Kidney (tissue), 14 donors: ENCODE results near the gene ACBD6. TPM values are rescaled to one million over a fixed set of nuclear protein-coding genes. Genes with fewer than 3 reads are reported as not detected.

Experiments
- DNase-seq, 5 donors: peaks; one replicate each; pipeline ENCODE4 v3.0.0-alpha.2; 2013 to 2020
- FAIRE-seq: peaks from 2 replicates; lab custom pipeline; 2012; peaks lifted over from hg19 to GRCh38; lab: Jason Lieb, UNC
- H3K27ac ChIP-seq, 2 donors: one replicate each; pipeline ENCODE4 v1.7.0; 2013; ENCODE audit warnings: low read depth in 2 of 2, low read length in 2 of 2, inconsistent platforms in 1 of 2
- H3K27me3 ChIP-seq: one replicate; pipeline ENCODE4 v1.7.1; 2013; ENCODE audit warnings: low read length, inconsistent platforms; ENCODE audit not compliant: control insufficient read depth, insufficient read depth
- H3K36me3 ChIP-seq, 3 donors: one replicate each; pipeline versions ENCODE4 v1.7.0 to v1.7.1; 2013; ENCODE audit warnings: low read length in 3 of 3, control low read depth in 1 of 3, inconsistent platforms in 1 of 3; ENCODE audit not compliant: insufficient read depth in 3 of 3, control insufficient read depth in 2 of 3
- H3K4me1 ChIP-seq, 3 donors: one replicate each; pipeline versions ENCODE4 v1.7.0 to v1.7.1; 2013; ENCODE audit warnings: low read length in 3 of 3, inconsistent platforms in 1 of 3, low read depth in 1 of 3; ENCODE audit not compliant: control insufficient read depth in 2 of 3, insufficient read depth in 2 of 3
- H3K4me3 ChIP-seq, 3 donors: one replicate each; pipeline versions ENCODE4 v1.7.0 to v1.8.1; 2013; ENCODE audit warnings: low read length in 3 of 3, control low read depth in 1 of 3, inconsistent platforms in 1 of 3
- H3K9ac ChIP-seq, 3 donors: one replicate each; pipeline versions ENCODE4 v1.7.0 to v1.7.1; 2013; ENCODE audit warnings: low read length in 3 of 3, control low read depth in 1 of 3, inconsistent platforms in 1 of 3
- H3K9me3 ChIP-seq, 3 donors: one replicate each; pipeline versions ENCODE4 v1.7.0 to v1.7.1; 2013; ENCODE audit warnings: low read length in 3 of 3, control low read depth in 1 of 3, inconsistent platforms in 1 of 3; ENCODE audit not compliant: control insufficient read depth in 2 of 3, insufficient read depth in 1 of 3
- CTCF ChIP-seq: IDR thresholded peaks from 3 replicates; pipeline ENCODE4 v1.5.1; 2012; ENCODE audit warnings: mild to moderate bottlenecking, moderate library complexity, borderline replicate concordance; ENCODE audit not compliant: insufficient read depth; ENCODE audit errors: extremely low read depth
- intact Hi-C: fragments of 100-400 bp; cut with DNase I; formaldehyde crosslinking; loops from one replicate; pipeline ENCODE4 v1.11.1; 2022
- polyA plus RNA-seq: library from polyadenylated mRNA; stranded (reverse); fragments of 350-450 nt; fragmentation: Illumina TruSeq; extraction: RNeasy Lipid Tissue Mini Kit (QIAGEN cat#74804); gene quantifications from one replicate; pipeline ENCODE4 v1.2.3, GENCODE V29; 2014; ENCODE audit warnings: low read depth, low replicate concordance; ENCODE audit not compliant: insufficient read depth
- total RNA-seq: library from RNA; stranded (reverse); fragmentation: NEBNext Ultra II Directional; extraction: Animal tissue kit (Norgen Biotek cat#: 25700); gene quantifications from one replicate; pipeline ENCODE4 v1.2.1, GENCODE V29; 2021
- donor health status: control.
- donor health status: control.
- donor health status: control.
- donor health status: control.
- donor health status: control.
- donor health status: DM: yes; HTN: yes; CAD: no.
- donor health status: Normal renal cell carcinoma (clear cell type).

The ACBD6 gene
- total and polyA plus RNA-seq, 2 donors from 2014 or later: 30.9 to 36.4 TPM

DNA sequence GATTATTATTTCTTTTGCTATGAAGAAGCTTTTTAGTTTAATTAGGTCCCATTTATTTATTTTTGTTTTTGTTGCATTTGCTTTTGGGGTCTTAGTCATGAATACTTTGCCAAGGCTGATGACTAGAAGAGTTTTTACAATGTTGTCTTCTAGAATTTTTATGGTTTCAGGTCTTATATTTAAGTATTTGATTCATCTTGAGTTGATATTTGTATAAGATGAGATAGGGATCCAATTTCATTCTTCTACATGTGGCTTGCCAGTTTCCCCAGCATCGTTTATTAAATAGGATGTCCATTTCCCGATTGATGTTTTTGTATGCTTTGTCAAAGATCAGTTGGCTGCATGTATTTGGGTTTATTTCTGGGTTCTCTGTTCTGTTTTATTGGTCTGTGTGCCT is 8.5 kb upstream of the ACBD6 start:
- Histone ChIP-seq H3K4me1 (no peaks in the 10 kb centered on the region), H3K36me3 (no peaks in the 10 kb centered on the region), H3K9me3 (no peaks in the 10 kb centered on the region), H3K9ac (no peak overlapping the region), H3K27ac (no peak overlapping the region), H3K4me3 (no peak overlapping the region), H3K27me3 (no peaks in the 10 kb centered on the region)
- DNase-seq: no peak
- intact Hi-C loops: no loop called here
- no peak for TF ChIP-seq CTCF
- FAIRE-seq: no peak

- no peak for TF ChIP-seq CTCF
- H3K4me3 ChIP-seq: no peak overlapping the region
- H3K36me3 ChIP-seq: no peaks in the 10 kb centered on the region
- H3K9me3 ChIP-seq: no peaks in the 10 kb centered on the region
- intact Hi-C loops: no loop called here
- no peaks in the 10 kb centered on the region for H3K4me1 ChIP-seq
- no peak overlapping the region for H3K27ac ChIP-seq
- no peak for DNase-seq
- FAIRE-seq: no peak
- H3K27me3 ChIP-seq: no peaks in the 10 kb centered on the region
- no peak overlapping the region for H3K9ac ChIP-seq
Measured at GRCh38 chr1:180508725-180509097, 6.3 kb upstream of the ACBD6 start.

- H3K9me3 ChIP-seq: no peaks in the 10 kb centered on the region
- no peaks in the 10 kb centered on the region for H3K36me3 ChIP-seq
- DNase-seq: no peak
- intact Hi-C loops: no loop called here
- H3K4me3 ChIP-seq: no peak overlapping the region
- no peak for FAIRE-seq
- H3K9ac ChIP-seq: no peak overlapping the region
- H3K27ac ChIP-seq: no peak overlapping the region
- no peaks in the 10 kb centered on the region for H3K27me3 ChIP-seq
- no peak for TF ChIP-seq CTCF
- H3K4me1 ChIP-seq: peaks cover 0 to 5% (median 5%) of the 10 kb centered on the region in 3 donors
Measured at GRCh38 chr1:180507795-180508724, 5.7 kb upstream of the ACBD6 start.
